HepG2 (cell line): Measurements from ENCODE around the gene ADGRG6. TPM values are rescaled to one million over a fixed set of nuclear protein-coding genes. Genes with fewer than 3 reads are reported as not detected.

Source experiments
- ATAC-seq: fragments of 200-7000 bp; cut with Tn5 transposase; 3 replicates; pipeline ENCODE4 v1.9.1; 2020; ENCODE audit warnings: mild to moderate bottlenecking, moderate library complexity
- BruUV-seq: library from RNA; stranded (reverse); fragments of 400-500 nt; replicated peaks from 2 replicates; lab custom pipeline; 2021; lab: Mats Ljungman, UMichigan
- CTCF ChIA-PET: fragments of 300-600 bp; formaldehyde crosslinking; extraction: SDS; loops from one replicate; lab custom pipeline; 2021; ENCODE audit warnings: low total read pairs, inconsistent platforms, low intra/inter-chr PET ratio; lab: Yijun Ruan, JAX
- POLR2A ChIA-PET: fragments of 350-600 bp; sonication (Branson Sonifier 250); formaldehyde crosslinking; loops from one replicate; lab custom pipeline; 2020; ENCODE audit warnings: antibody characterized with exemption, inconsistent platforms; lab: Yijun Ruan, JAX
- DNase-seq: peaks from one replicate; pipeline ENCODE4 v3.0.0-alpha.2; 2015; ENCODE audit warnings: low spot score
- FAIRE-seq: peaks from 3 replicates; lab custom pipeline; 2011; peaks lifted over from hg19 to GRCh38; lab: Jason Lieb, UNC
- H2AFZ ChIP-seq: one replicate; pipeline ENCODE4 v1.6.1; 2011; ENCODE audit warnings: low read length, inconsistent platforms
- H3K27ac ChIP-seq: fragments of 300-600 bp; 3 replicates; pipeline ENCODE4 v1.8.0; 2011; ENCODE audit warnings: mixed run types, mild to moderate bottlenecking, mixed read lengths, low read length, inconsistent platforms; ENCODE audit not compliant: insufficient read depth; ENCODE audit errors: extremely low read length
- H3K27me3 ChIP-seq, 2 experiments: fragments of 200-600 bp in 1 of 2; 2 replicates in 1 of 2; 3 replicates in 1 of 2; pipeline versions ENCODE4 v1.6.0 to v1.8.0; 2011; ENCODE audit warnings: low read length in 2 of 2, mild to moderate bottlenecking in 2 of 2, moderate library complexity in 2 of 2, inconsistent platforms in 1 of 2; ENCODE audit not compliant: insufficient read depth in 2 of 2, control insufficient read depth in 1 of 2
- H3K36me3 ChIP-seq, 2 experiments: fragments of 200-600 bp in 1 of 2; replicated peaks in 1 of 2; 2 replicates in 1 of 2; 3 replicates in 1 of 2; pipeline versions ENCODE4 v1.5.1 to v1.8.0; 2011; ENCODE audit warnings: low read length in 2 of 2, inconsistent platforms in 1 of 2; ENCODE audit not compliant: insufficient read depth in 2 of 2, control insufficient read depth in 1 of 2
- H3K4me1 ChIP-seq: 2 replicates; pipeline ENCODE4 v1.5.1; 2012; ENCODE audit warnings: low read length, inconsistent platforms; ENCODE audit not compliant: insufficient read depth
- H3K4me2 ChIP-seq: 2 replicates; pipeline ENCODE4 v1.6.0; 2011; ENCODE audit warnings: low read depth, low read length, inconsistent platforms
- H3K4me3 ChIP-seq, 3 experiments: fragments of 200-600 bp in 1 of 3; sonication (generic), shearing (Covaris generic) in 1 of 3; replicated peaks in 1 of 3; 2 replicates each; pipeline ENCODE4 v1.5.1; 2011 to 2016; ENCODE audit warnings: low read length in 3 of 3, inconsistent platforms in 2 of 3, low read depth in 2 of 3, mild to moderate bottlenecking in 2 of 3, control low read depth in 1 of 3, mixed read lengths in 1 of 3; ENCODE audit not compliant: insufficient read depth in 1 of 3
- H3K79me2 ChIP-seq: one replicate; pipeline ENCODE4 v1.6.1; 2011; ENCODE audit warnings: low read length, inconsistent platforms; ENCODE audit not compliant: insufficient read depth
- H3K9ac ChIP-seq: 2 replicates; pipeline ENCODE4 v1.6.0; 2011; ENCODE audit warnings: mild to moderate bottlenecking, low read depth, low read length, inconsistent platforms; ENCODE audit not compliant: insufficient read depth
- H3K9me3 ChIP-seq: 2 replicates; pipeline ENCODE4 v1.5.1; 2012; ENCODE audit warnings: mild to moderate bottlenecking, low read length
- H4K20me1 ChIP-seq: 2 replicates; pipeline ENCODE4 v1.6.0; 2011; ENCODE audit warnings: inconsistent platforms, mild to moderate bottlenecking, low read length, moderate library complexity; ENCODE audit not compliant: insufficient read depth
- HES4 ChIP-seq: sonication (generic); formaldehyde crosslinking; IDR thresholded peaks from 2 replicates; pipeline ENCODE4 v1.9.0; 2021; ENCODE audit warnings: mild to moderate bottlenecking, missing genetic modification reagents, borderline replicate concordance
- KLF6 ChIP-seq: IDR thresholded peaks from 2 replicates; pipeline ENCODE4 v1.8.0; 2016; ENCODE audit warnings: missing biosample characterization, missing genetic modification reagents
- MEF2D ChIP-seq: sonication (generic); formaldehyde crosslinking; IDR thresholded peaks from 2 replicates; pipeline ENCODE4 v1.5.1; 2020; ENCODE audit warnings: mild to moderate bottlenecking, missing genetic modification reagents
- NR2C2 ChIP-seq: sonication (generic); formaldehyde crosslinking; IDR thresholded peaks from 2 replicates; pipeline ENCODE4 v1.4.0; 2020; ENCODE audit warnings: missing genetic modification reagents, mild to moderate bottlenecking, moderate library complexity, borderline replicate concordance
- NR3C1 ChIP-seq: sonication (generic); formaldehyde crosslinking; IDR thresholded peaks from 2 replicates; pipeline ENCODE4 v1.4.0; 2020; ENCODE audit warnings: missing genetic modification reagents
- TMF1 ChIP-seq: sonication (generic); formaldehyde crosslinking; IDR thresholded peaks from 2 replicates; pipeline ENCODE4 v1.8.1; 2022; ENCODE audit warnings: low read depth, missing genetic modification reagents
- ZFP82 ChIP-seq: sonication (generic); formaldehyde crosslinking; IDR thresholded peaks from 2 replicates; pipeline ENCODE4 v1.5.1; 2020; ENCODE audit warnings: mild to moderate bottlenecking, missing genetic modification reagents, borderline replicate concordance
- ZNF282 ChIP-seq: fragments of 450-650 bp; IDR thresholded peaks from 2 replicates; pipeline ENCODE4 v1.6.1; 2018; ENCODE audit not compliant: partially characterized antibody
- ZNF354B ChIP-seq: sonication (generic); formaldehyde crosslinking; IDR thresholded peaks from 2 replicates; pipeline ENCODE4 v1.8.0; 2022; ENCODE audit warnings: mild to moderate bottlenecking, missing genetic modification reagents
- ZNF550 ChIP-seq: sonication (generic); formaldehyde crosslinking; IDR thresholded peaks from 2 replicates; pipeline ENCODE4 v1.4.0; 2020; ENCODE audit warnings: mild to moderate bottlenecking, missing genetic modification reagents, borderline replicate concordance
- ZNF598 ChIP-seq: sonication (generic); formaldehyde crosslinking; IDR thresholded peaks from 2 replicates; pipeline ENCODE4 v1.5.1; 2020; ENCODE audit warnings: mild to moderate bottlenecking, missing genetic modification reagents, borderline replicate concordance
- WGBS: methylation state at CpG from one replicate; pipeline ENCODE4 v1.1.6; 2017; ENCODE audit warnings: low lambda C conversion rate; 5-methylcytosine and 5-hydroxymethylcytosine counted together
- in situ Hi-C: cut with HindIII; loops from 2 replicates; pipeline ENCODE4 v1.10.0; 2017; ENCODE audit warnings: low pct_unique_long_range_greater_than_20kb; ENCODE audit not compliant: extremely low pct_ligation_motif_present
- intact Hi-C: fragments of 100-400 bp; cut with micrococcal nuclease; formaldehyde crosslinking; loops from one replicate; pipeline ENCODE4 v1.10.0; 2022; ENCODE audit not compliant: unreplicated experiment
- polyA plus RNA-seq, 8 experiments: library from polyadenylated mRNA; depleted of rRNA in 3 of 8; stranded (reverse) in 7 of 8; unstranded in 1 of 8; fragments of >200 nt; fragmentation: Illumina TruSeq in 4 of 8; extraction: Trizol in 4 of 8; gene quantifications; 2 replicates each; pipeline versions ENCODE4 v1.2.1 to v1.2.3, GENCODE V29; 2011 to 2016; ENCODE audit warnings: low read depth in 4 of 8, missing spikeins in 1 of 8, mixed read lengths in 1 of 8; ENCODE audit not compliant: insufficient read depth in 1 of 8
- total RNA-seq, 5 experiments: library from RNA; depleted of rRNA; stranded (reverse); fragments of >200 nt; fragmentation: Illumina TruSeq; extraction: Trizol; gene quantifications; 2 replicates each; pipeline ENCODE4 v1.2.3, GENCODE V29; 2016; ENCODE audit warnings: low read depth in 1 of 5
- TF ChIP-seq, protein P1 (sequence below): sonication (generic); formaldehyde crosslinking; IDR thresholded peaks from 2 replicates; pipeline ENCODE4 v1.5.0; 2020; ENCODE audit warnings: mild to moderate bottlenecking, missing genetic modification reagents
- TF ChIP-seq, protein P2 (sequence below): sonication (generic); formaldehyde crosslinking; IDR thresholded peaks from 2 replicates; pipeline ENCODE4 v1.4.0; 2020; ENCODE audit warnings: mild to moderate bottlenecking, missing genetic modification reagents
- TF ChIP-seq, protein P3 (sequence below): sonication (generic); formaldehyde crosslinking; IDR thresholded peaks from 2 replicates; pipeline ENCODE4 v1.9.0; 2021; ENCODE audit warnings: mild to moderate bottlenecking, missing genetic modification reagents

The ADGRG6 gene
- total and polyA plus RNA-seq, 2 of the 13 experiments (the other 11 are each of a cell fraction or from before 2014, with no cell fraction given) = 129 to 249 TPM

DNA sequence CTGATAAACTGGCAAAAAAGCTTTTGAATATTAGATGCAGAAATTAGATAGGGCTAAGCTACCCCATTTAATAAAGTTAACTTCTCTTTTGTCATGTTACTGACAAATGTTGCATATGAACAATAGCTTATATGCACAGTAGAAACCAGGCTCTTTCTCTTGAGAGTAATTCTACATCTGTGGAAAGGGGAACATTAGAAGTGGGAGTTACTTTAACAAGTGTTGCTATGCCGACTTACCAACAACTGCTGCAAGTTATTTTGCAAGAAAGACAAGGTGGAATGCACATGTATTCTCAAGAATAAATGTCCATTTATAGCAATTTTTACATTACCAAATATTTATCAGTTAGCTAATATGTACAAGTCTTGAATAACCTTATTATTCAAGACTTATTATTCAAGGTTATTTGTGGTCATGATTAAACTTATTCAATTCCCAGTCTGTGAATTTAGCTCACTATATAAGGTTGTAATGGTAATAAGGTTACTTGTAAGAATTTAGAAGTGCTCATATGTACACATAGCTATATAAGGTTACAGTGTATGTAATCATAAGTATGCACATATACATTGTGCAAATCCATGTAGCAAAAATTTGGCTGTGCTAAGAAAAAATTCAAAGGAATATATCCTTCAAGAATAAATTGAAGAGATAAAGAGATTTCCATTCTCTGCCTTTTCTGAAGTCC is 38.3 kb downstream of the ADGRG6 start:
- WGBS = 97% methylated on average over 1 of the region's 1 CpG
- POLR2A ChIA-PET = no interaction called here
- Histone ChIP-seq H3K9me3 (no peaks in the 10 kb centered on the region), H4K20me1 (peaks cover 13% of the 10 kb centered on the region; the same call in 1 of the 2 replicates), H3K27ac (no peak overlapping the region), H2AFZ (no peak overlapping the region), H3K27me3 (no peaks in the 10 kb centered on the region), H3K4me2 (no peak overlapping the region), H3K9ac (no peak overlapping the region), H3K79me2 (peaks cover 94% of the 10 kb centered on the region), H3K36me3 (peaks cover 0 to 12% of the 10 kb centered on the region in 2 experiments; a peak in 4 of 5 replicates), H3K4me1 (peaks cover 35% of the 10 kb centered on the region), H3K4me3 (no peak overlapping the region)
- in situ Hi-C loops (no loop called here), intact Hi-C loops (no loop called here)
- no TSS peak for BruUV-seq
- no peak for FAIRE-seq
- no peak for ATAC-seq
- CTCF ChIA-PET = no interaction called here
- DNase-seq = no peak
- TF ChIP-seq, protein P1, sequence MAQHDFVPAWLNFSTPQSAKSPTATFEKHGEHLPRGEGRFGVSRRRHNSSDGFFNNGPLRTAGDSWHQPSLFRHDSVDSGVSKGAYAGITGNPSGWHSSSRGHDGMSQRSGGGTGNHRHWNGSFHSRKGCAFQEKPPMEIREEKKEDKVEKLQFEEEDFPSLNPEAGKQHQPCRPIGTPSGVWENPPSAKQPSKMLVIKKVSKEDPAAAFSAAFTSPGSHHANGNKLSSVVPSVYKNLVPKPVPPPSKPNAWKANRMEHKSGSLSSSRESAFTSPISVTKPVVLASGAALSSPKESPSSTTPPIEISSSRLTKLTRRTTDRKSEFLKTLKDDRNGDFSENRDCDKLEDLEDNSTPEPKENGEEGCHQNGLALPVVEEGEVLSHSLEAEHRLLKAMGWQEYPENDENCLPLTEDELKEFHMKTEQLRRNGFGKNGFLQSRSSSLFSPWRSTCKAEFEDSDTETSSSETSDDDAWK (CRISPR knock-in tag) = no peak
- TF ChIP-seq NR2C2 (CRISPR knock-in tag) = no peak
- no peak for TF ChIP-seq NR3C1
- no peak for TF ChIP-seq HES4
- TF ChIP-seq, protein P2, sequence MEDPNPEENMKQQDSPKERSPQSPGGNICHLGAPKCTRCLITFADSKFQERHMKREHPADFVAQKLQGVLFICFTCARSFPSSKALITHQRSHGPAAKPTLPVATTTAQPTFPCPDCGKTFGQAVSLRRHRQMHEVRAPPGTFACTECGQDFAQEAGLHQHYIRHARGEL (CRISPR knock-in tag) = no peak
- no peak for TF ChIP-seq ZNF550
- TF ChIP-seq ZNF598 (CRISPR knock-in tag) = no peak
- no peak for TF ChIP-seq ZNF282
- TF ChIP-seq MEF2D (CRISPR knock-in tag) = no peak
- no peak for TF ChIP-seq ZNF354B (CRISPR knock-in tag)
- TF ChIP-seq KLF6 (CRISPR knock-in tag) = no peak
- TF ChIP-seq ZFP82 = no peak
- TF ChIP-seq, protein P3, sequence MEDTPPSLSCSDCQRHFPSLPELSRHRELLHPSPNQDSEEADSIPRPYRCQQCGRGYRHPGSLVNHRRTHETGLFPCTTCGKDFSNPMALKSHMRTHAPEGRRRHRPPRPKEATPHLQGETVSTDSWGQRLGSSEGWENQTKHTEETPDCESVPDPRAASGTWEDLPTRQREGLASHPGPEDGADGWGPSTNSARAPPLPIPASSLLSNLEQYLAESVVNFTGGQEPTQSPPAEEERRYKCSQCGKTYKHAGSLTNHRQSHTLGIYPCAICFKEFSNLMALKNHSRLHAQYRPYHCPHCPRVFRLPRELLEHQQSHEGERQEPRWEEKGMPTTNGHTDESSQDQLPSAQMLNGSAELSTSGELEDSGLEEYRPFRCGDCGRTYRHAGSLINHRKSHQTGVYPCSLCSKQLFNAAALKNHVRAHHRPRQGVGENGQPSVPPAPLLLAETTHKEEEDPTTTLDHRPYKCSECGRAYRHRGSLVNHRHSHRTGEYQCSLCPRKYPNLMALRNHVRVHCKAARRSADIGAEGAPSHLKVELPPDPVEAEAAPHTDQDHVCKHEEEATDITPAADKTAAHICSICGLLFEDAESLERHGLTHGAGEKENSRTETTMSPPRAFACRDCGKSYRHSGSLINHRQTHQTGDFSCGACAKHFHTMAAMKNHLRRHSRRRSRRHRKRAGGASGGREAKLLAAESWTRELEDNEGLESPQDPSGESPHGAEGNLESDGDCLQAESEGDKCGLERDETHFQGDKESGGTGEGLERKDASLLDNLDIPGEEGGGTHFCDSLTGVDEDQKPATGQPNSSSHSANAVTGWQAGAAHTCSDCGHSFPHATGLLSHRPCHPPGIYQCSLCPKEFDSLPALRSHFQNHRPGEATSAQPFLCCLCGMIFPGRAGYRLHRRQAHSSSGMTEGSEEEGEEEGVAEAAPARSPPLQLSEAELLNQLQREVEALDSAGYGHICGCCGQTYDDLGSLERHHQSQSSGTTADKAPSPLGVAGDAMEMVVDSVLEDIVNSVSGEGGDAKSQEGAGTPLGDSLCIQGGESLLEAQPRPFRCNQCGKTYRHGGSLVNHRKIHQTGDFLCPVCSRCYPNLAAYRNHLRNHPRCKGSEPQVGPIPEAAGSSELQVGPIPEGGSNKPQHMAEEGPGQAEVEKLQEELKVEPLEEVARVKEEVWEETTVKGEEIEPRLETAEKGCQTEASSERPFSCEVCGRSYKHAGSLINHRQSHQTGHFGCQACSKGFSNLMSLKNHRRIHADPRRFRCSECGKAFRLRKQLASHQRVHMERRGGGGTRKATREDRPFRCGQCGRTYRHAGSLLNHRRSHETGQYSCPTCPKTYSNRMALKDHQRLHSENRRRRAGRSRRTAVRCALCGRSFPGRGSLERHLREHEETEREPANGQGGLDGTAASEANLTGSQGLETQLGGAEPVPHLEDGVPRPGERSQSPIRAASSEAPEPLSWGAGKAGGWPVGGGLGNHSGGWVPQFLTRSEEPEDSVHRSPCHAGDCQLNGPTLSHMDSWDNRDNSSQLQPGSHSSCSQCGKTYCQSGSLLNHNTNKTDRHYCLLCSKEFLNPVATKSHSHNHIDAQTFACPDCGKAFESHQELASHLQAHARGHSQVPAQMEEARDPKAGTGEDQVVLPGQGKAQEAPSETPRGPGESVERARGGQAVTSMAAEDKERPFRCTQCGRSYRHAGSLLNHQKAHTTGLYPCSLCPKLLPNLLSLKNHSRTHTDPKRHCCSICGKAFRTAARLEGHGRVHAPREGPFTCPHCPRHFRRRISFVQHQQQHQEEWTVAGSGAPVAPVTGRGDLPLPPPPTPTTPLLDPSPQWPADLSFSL = no peak
- TF ChIP-seq TMF1 (CRISPR knock-in tag) = no peak
